GM21825 (cell line): Measurements from ENCODE around the gene TMEM101.
A peak's percentile ranks its signal among the peaks of the same experiment; 100 is the strongest.
"Not testable (repeated sequence)": the region's sequence is repeated elsewhere in the genome, so short reads cannot be mapped to it uniquely, and the experiment has no call there.

ENCODE experiments used
- ATAC-seq: cut with Tn5 transposase; IDR thresholded peaks from one replicate; pipeline ENCODE4 v1.9.1; 2021; ENCODE audit warnings: mild to moderate bottlenecking, moderate library complexity; ENCODE audit not compliant: unreplicated experiment

The TMEM101 gene

DNA sequence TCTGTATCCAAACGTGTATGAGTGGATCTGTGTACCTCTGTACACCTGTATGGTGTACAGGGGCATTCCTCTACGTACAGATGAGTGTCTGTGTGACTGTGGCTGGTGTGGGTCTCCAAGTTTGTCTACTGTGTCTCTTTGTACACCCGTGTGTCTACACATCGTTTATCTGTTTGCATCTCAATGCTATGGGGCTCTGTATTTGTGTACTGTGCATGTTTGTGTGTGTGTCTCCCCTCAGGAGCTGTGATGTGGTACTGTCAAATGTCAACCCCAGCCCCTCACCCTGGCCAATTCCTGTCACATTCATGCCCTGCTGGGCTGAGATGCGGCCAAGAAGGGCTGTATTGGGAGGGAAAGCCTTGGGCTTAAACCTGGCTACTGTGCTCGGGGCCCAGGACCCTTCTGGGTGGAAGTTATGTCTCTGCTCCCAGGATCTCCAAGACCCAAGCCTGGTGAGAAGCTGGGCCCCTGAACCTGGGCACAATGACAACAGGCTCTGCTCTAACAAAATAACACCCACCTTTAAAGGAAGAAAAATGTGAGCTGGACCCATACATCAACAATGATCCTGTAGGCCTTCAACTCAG, 13.8 kb downstream of the TMEM101 start:
- ATAC-seq: no peak

GRCh38 chr17:44000141-44000860, 14.5 kb downstream of the TMEM101 start:
- ATAC-seq: no peak

- no peak for ATAC-seq
These were observed 15.7 kb downstream of the TMEM101 start for GRCh38 chr17:43999024-43999423.

DNA sequence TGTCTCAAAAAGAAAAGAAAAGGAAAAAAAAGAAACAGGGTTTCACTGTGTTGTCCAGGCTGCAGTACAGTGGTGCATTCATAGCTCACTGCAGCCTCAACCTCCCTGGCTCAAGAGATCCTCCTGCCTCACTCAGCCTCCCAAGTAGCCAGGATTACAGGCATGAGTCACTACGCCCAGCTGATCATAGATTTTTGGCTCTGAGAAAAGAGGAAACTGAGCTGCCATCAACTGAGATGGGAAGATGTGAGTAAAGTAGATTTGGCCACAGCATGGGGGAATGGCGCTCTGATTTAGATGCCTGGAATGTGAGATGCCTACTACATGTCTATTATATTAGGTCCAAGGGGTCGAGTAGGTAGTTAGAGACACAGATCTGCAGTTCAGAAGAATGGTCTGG, 16.2 kb downstream of the TMEM101 start:
- no peak for ATAC-seq

- not testable (repeated sequence) for ATAC-seq
These were observed 17.6 kb downstream of the TMEM101 start for GRCh38 chr17:43997180-43997579.

DNA sequence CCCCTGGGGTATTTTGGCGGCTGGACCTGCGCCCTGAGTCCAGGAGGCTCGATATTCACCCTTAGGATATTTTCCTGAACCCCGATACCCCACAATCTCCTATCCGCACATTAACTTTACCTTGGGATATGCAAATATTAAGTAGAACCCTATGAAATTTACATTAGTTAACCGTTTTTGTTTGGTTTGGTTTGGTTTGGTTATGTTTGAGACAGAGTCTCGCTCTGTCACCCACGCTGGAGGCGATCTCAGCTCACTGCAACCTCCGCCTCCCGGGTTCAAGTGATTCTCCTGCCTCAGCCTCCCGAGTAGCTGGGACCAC, 19.7 kb downstream of the TMEM101 start:
- no peak for ATAC-seq

GRCh38 chr17:43994272-43995149, 20.3 kb downstream of the TMEM101 start:
- peak; percentile 61 for ATAC-seq

GRCh38 chr17:43992641-43993040, 22.1 kb downstream of the TMEM101 start:
- ATAC-seq: no peak

GRCh38 chr17:43988301-43988700, 26.5 kb downstream of the TMEM101 start:
- no peak for ATAC-seq

- ATAC-seq: no peak
These were observed 27.4 kb downstream of the TMEM101 start for GRCh38 chr17:43987131-43988021.

DNA sequence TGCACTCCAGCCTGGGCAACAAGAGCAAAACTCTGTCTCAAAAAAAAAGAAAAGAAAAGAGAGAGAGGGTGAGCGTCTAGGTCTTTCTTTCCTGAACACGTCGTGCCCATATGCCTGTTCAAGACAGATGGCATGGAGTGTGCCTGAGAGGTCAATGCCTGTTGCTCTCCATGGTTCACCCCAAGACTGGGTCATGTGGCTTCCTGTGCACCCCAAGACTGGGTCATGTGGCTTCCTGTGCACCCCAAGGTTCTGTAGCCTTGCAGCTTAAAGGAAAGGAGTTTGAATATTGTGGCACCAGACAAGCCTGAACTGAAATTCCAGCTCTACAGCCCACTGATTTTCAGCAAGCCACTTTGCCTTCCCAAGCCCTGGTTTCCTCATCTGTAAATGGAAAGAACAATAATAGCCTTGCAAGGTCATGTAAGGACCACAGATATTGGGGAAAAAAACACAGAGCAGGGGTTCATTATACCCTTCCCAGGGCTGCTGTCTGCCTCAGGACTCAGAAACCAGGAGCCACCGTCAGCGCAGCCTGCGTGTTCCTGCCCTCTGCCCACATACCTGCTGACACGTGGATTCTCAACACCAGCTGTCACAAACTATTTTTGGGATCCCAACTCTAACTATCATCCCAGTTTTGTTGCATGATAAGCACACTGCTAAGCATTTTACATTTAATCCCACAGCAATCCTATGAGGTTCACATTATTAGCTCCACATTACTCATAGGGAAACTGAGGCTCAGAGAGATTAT, 28.4 kb downstream of the TMEM101 start:
- ATAC-seq: no peak

- ATAC-seq: no peak
These were observed 30.2 kb downstream of the TMEM101 start for GRCh38 chr17:43984521-43984920.

DNA sequence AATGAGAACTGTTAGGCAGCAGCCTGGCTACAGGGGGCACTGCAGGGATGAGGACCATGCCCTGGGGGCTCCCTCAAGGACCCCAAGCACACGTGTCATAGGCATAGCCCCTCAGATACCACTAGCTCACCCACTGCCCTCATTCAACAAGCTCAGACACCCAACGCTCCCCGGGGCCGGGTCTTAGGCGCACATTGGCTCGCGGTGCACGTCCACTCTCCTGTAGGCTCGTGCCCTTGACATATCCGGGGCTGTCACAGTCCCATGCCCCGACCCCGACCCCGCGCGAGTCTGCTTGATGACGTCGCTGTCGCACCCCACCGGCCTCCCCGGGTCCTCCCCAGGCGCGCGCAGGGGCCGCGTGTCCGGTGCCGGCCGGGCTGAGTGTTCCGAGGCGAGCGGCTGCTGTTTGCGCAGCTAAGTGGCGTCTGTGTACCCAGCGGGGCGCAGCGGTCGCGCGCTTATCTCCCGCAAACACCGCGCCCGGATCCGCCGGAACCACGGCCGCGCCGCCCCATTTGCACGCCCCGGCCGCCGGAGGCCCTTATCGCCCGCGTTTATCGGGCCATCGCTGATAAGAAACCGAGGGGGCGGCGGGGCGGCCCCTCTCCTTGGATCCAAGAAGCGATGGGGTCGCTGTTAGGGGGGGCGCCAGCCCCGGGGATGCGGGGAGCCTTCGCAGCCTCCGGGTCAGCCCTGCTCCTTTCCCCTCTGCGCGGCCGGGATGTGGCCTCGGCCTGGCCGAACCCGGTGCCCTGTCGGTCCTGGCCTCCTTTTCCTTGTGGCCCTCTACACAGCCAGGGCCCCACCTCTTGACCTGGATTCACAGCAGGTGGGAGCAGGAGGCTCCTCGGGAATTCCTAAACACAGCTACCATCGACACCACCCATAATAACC, 31.0 kb downstream of the TMEM101 start:
- no peak for ATAC-seq

- no peak for ATAC-seq
These were observed 31.6 kb downstream of the TMEM101 start for GRCh38 chr17:43983196-43983514.

DNA sequence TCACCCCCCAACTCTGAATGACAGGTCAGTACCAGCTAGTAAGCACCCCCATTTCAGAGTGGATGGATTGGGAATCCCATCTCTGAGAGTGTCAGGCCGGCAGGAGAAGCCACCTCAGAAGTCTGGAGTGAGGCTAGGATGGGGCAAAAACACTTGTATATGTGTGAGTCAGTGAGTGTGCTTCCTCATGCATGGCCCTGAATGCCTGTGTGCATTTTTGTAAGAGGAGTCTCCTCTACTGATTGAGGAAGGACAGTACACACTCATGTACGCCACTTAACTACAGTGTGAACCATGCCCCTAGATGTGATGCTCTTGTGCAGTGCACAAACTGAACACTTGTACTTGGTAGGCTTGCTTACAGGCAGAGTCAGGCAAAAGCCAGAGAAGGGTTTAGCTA, 32.6 kb downstream of the TMEM101 start:
- ATAC-seq: no peak

- ATAC-seq: no peak
These were observed 35.1 kb downstream of the TMEM101 start for GRCh38 chr17:43979671-43980070.

DNA sequence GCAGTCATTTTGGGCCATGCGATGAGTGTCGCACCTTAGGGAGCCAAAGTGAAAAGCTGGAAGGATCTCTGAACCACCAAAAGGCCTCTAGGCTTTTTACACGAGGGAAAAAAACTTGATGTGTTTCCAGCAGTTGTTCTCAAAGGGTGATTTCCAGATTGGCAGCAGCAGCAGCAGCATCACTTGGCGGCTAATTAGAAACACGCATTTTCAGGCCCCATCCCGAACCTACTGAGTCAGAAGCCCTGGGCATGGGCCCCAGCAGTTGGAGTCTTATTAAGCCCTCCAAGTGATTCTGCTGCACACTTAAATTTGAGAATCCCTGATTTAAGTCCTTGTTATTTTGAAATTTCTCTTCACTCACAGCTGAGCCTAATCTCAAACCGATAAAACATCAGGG, 35.8 kb downstream of the TMEM101 start:
- no peak for ATAC-seq

GRCh38 chr17:43978078-43978477, 36.7 kb downstream of the TMEM101 start:
- ATAC-seq: no peak
